GM19397 (cell line): ENCODE data around the gene OOSP4B.
"Not testable (repeated sequence)": the region's sequence is repeated elsewhere in the genome, so short reads cannot be mapped to it uniquely, and the experiment has no call there.

Experiments
- ATAC-seq: cut with Tn5 transposase; IDR thresholded peaks from one replicate; pipeline ENCODE4 v1.9.1; 2021; ENCODE audit warnings: mild to moderate bottlenecking, moderate library complexity; ENCODE audit not compliant: unreplicated experiment

Gene OOSP4B

DNA sequence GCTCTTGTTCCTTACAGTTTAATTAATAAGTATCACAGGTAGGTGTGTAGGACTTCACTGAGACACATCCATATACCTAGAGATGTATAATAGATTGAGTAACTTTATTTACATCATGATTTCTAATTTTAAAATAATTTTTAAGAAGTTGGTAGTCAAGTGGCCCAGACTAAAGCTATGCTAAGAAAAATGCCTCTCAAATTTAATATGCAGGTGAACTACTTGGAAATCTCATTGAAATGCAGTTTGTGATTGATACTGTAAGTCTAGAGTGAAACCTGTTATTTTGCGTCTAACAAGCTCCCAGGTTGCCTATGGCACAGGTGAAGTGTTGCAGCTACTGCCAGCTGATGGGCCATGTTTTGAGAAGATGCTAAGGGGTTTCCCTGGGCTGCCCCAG lies at the start of gene OOSP4B:
Gene OOSP4B, plus strand, starts transcription at position 301 of the 400 bp plus-strand sequence.
- no peak for ATAC-seq

DNA sequence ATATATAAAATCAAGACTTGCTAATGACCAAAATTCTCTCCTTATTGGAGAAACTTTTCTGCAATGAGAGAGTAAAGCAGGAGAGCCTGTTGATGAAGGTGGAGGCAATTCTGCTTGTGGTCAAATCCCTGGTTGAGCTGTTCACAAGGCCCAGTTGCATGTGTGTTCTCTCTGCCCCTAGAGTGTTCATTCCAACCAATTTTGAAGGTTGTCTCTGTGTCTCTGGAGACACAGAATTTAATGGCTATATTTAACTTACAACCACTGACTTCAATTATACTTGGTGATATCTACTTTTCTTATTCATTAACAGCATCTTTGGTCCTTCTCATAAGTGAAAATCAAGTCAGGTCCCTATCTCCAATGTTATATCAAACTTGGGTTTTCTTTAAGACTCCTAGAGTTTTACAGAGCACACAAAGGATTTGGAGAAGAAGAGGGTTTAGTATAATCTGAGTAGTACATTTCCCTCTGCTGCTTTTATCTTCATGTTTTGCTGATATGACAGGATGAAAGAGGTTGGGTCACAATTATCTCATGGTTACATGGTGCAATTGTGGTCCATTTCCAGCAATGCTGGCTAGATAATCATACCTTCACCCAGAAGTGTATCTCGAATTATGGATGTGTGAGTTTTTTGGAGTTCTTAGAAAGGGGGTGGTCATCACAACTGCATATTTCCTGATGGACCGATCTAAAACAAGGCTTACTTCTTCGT lies 49.1 kb upstream of the OOSP4B start:
- ATAC-seq = no peak

DNA sequence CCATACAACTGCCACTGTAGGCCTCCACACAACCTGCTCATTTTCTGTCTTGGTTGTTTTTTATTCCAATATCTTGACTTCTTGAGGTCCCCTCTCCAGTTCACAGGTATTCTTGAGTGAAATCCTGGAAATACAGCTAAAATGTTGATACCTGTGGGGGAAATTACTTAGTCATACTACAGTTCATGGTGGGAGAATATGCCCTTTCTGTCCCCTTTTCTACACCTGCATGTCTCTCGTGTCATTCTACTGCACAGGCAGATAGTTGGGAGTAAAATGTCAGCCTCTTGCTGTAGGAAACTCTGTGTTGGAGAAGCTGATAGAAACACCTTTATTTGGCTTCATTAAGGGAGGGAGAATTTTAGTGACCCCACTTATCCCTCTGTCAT lies 48.6 kb upstream of the OOSP4B start:
- ATAC-seq = no peak

- no peak for ATAC-seq
Measured at GRCh38 chr11:59973097-59973496, 43.9 kb upstream of the OOSP4B start.

- no peak for ATAC-seq
Measured at GRCh38 chr11:59981106-59981770, 35.7 kb upstream of the OOSP4B start.

GRCh38 chr11:59982037-59982436 lies 34.9 kb upstream of the OOSP4B start:
- ATAC-seq = not testable (repeated sequence)

DNA sequence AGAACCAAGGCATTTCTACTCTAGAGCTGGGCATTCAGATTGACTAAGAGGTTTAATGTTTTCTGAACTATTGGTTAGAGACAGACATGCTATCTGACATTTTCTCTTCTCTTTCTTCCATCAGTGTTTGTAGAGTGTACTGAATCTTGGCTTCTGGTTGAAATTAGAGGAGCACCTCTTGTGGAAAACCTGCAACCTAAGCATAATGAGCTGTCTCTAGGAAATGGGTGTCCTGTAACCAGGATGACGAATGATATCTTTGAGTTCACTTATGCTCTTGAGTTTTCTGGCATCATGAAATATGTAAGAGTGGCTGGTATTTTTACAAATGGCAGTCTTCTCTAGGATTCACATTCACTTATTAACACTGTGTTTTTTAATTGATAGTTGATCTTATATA lies 33.8 kb upstream of the OOSP4B start:
- ATAC-seq = no peak

GRCh38 chr11:59984368-59984767 lies 32.6 kb upstream of the OOSP4B start:
- ATAC-seq = no peak

DNA sequence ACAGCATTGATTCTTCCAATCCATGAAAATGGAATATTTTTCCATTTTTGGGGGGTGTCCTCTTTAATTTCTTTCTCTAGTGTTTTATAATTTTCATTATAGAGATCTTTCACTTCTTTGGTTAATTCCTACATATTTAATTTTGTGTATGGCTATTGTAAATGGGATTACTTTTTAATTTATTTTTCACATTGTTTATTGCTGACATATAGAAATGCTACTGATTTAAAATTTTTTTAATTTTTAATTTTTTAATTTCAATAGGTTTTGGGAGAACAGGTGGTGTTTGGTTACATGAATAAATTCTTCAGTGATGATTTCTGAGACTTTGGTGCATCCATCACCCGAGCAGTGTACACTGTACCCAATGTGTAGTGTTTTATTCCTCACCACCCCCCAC lies 26.6 kb upstream of the OOSP4B start:
- no peak for ATAC-seq

DNA sequence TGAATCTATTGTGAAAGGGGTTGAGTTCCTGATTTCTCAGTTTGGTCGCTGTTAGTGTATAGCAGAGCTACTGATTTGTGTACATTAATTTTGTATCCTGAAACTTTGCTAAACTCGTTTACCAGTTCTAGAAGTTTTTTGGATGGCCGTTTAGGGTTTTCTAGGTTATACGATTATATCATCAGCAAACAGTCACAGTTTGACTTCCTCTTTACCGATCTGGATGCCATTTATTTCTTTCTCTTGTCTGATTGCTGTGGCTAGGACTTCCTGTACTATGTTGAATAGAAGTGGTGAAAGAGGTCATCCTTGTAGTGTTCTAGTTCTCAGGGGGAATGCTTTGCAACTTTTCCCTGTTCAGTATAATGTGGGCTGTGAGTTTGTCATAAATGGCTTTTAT lies 24.6 kb upstream of the OOSP4B start:
- ATAC-seq = no peak

- ATAC-seq = no peak
Measured at GRCh38 chr11:59997800-59998199, 19.2 kb upstream of the OOSP4B start.

DNA sequence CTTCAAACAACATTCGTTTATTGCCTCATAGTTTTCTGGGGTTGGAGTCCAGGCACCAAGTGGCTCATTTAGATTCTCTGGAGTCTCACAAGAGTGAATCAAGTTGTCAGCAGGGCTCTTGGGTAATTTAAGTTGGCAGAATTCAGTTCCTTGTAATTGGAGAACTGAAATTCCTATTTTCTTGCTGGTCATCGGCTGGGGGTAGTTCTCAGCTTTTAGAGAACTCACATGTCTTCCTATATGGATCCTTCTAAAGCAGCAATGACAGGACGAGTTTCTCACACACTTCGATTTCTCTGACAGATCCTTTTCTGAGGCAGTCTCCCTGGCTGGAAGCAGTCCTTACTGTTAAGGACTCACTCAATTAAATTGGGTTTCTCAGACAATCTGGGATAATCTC lies 17.3 kb upstream of the OOSP4B start:
- ATAC-seq = no peak

DNA sequence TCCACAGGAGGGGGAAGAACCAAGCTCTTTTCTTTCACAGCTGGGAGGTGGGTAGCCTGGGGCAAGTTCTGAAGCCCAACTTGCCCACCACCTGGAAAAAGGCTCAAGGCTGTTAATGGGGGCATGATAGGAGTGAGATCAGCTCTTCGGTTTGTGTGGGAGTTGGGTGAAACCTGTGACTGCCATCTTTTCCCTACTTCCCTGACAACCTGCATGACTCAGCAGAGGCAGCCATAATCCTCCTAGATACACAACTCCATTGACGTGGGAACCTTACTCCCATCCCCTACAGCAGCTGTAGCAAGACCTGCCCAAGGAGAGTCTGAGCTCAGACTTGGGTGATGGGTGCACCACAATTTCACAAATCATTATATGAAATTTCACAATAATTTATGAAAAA lies 13.3 kb upstream of the OOSP4B start:
- no peak for ATAC-seq

DNA sequence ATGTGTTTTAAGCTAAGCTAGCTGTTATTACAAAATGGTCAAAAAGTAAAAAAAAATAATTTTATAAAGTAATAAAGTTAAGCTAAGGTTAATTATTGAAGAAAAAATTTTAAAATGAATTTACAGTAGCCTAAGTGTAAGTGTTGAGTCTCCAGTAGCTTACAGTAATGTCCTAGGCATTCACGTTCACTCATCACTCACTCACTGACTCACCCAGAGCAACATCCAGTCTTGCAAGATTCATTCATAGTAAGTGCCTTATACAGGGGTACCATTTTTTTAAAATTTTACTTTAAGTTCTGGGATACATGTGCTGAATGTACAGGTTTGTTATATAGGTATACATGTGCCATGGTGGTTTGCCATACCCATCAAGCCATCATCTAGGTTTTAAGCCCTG lies 11.6 kb upstream of the OOSP4B start:
- no peak for ATAC-seq

DNA sequence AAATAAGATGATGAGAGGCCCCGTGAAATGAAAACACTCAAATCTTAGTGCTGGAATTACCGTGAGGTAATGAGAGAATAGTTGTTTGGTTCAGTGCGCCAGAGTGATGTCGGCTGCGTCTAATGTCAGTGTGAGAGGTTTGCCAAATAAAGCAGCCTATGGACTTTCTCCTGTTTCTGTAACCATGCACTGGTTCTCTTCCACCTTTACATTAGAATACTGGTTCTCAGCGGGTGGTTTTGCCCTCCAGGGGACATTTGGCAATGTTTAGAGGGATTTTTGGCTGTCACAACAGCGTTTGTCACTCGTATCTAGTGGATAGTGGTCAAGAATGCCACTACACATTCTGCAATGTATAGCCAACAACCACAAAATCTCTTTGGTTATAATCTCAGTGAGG lies 1.1 kb downstream of the OOSP4B start:
- ATAC-seq = no peak

GRCh38 chr11:60020376-60020775 lies 3.4 kb downstream of the OOSP4B start:
- not testable (repeated sequence) for ATAC-seq

- ATAC-seq = no peak
Measured at GRCh38 chr11:60029015-60029632, 12.1 kb downstream of the OOSP4B start.

DNA sequence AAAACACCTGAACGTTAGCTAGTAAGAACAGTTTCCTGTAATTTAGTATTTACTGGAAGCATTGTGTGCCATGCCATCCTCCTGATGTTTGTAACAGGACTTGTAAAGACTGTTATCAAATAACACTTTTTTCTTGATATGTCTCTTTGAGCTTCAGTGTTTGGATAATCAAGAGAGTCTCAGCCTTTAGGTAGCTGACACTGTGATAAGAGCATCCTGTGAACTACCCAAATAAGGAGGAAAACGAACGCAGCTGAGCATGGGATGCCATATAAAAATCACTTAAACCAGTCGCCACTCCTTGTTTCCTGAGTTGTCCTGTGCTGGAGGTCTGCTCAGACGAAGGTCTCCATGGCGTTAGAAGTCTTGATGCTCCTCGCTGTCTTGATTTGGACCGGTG lies 23.1 kb downstream of the OOSP4B start, which contains the start of gene OOSP2:
Gene OOSP2, plus strand, starts transcription at position 301 of the 400 bp plus-strand sequence. Its CDS starts 51 bp downstream, at position 352.
- ATAC-seq = no peak

DNA sequence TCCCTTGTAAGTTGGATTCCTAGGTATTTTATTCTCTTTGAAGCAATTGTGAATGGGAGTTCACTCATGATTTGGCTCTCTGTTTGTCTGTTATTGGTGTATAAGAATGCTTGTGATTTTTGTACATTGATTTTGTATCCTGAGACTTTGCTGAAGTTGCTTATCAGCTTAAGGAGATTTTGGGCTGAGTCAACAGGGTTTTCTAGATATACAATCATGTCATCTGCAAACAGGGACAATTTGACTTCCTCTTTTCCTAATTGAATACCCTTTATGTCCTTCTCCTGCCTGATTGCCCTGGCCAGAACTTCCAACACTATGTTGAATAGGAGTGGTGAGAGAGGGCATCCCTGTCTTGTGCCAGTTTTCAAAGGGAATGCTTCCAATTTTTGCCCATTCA lies 33.4 kb downstream of the OOSP4B start:
- not testable (repeated sequence) for ATAC-seq

- ATAC-seq = not testable (repeated sequence)
Measured at GRCh38 chr11:60050839-60051238, 33.9 kb downstream of the OOSP4B start.

DNA sequence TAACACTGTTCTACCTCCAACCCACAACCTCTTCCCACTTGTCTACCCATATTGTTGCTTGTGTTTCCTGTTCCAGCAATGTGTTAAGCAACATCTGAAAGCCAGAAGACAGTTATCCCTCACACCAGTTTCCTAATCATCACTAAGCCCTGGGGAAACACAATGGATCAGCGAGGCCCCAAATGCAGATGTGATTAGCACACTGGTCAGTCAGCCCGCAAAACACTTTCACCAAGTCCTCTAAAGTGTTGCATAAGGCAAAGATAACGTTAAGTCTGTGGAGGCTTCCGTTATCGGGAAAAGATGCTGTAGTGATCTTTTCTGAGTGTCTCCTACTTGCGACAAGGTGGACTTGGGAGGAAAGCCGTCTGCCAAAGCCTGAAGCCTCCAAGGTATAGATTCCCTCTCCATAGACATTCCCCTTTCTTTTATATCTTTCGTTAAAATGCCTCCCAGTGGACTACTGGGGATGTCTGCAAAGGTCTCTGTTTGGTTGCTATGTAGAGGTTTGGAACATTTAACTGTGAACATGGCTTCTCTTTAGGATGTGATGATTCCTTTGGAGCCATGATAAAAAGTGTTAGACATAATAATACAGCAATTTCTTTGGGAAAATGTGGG lies 39.5 kb downstream of the OOSP4B start, which contains the start of gene MS4A3:
Gene MS4A3, plus strand, starts transcription at position 317 of the 621 bp plus-strand sequence. CDS start 4,496 bp downstream, outside the sequence.
- ATAC-seq = no peak
